Hindlimb muscle (tissue), 1 donor: ENCODE results near the gene FOXA3. TPM values are rescaled to one million over a fixed set of nuclear protein-coding genes. Genes with fewer than 3 reads are reported as not detected.
"Not testable (repeated sequence)": the region's sequence is repeated elsewhere in the genome, so short reads cannot be mapped to it uniquely, and the experiment has no call there.

Experiments
- DNase-seq: peaks from one replicate; pipeline ENCODE4 v3.0.0-alpha.2; 2013
- polyA plus RNA-seq: library from polyadenylated mRNA; unstranded; fragments of 120-200 nt; gene quantifications from one replicate; pipeline ENCODE4 v1.2.1, GENCODE V29; 2013; ENCODE audit not compliant: insufficient read length

The FOXA3 gene
- polyA plus RNA-seq, 1 donor = not detected

- no peak for DNase-seq
Observed at GRCh38 chr19:45828523-45828922, 35.6 kb upstream of the FOXA3 start.

GRCh38 chr19:45828945-45829344 lies 35.2 kb upstream of the FOXA3 start:
- no peak for DNase-seq

GRCh38 chr19:45834970-45835369 lies 29.2 kb upstream of the FOXA3 start:
- DNase-seq = no peak

- DNase-seq = no peak
Observed at GRCh38 chr19:45842198-45842597, 21.9 kb upstream of the FOXA3 start.

GRCh38 chr19:45847663-45848062 lies 16.5 kb upstream of the FOXA3 start:
- no peak for DNase-seq

GRCh38 chr19:45848922-45849321 lies 15.2 kb upstream of the FOXA3 start:
- no peak for DNase-seq

- no peak for DNase-seq
Observed at GRCh38 chr19:45852145-45852750, 11.9 kb upstream of the FOXA3 start.

- DNase-seq = no peak
Observed at GRCh38 chr19:45852983-45853382, 11.1 kb upstream of the FOXA3 start.

- DNase-seq = no peak
Observed at GRCh38 chr19:45854167-45854778, 9.9 kb upstream of the FOXA3 start.

GRCh38 chr19:45860359-45861259 lies 3.5 kb upstream of the FOXA3 start:
- no peak for DNase-seq

- DNase-seq = no peak
Observed at GRCh38 chr19:45862271-45862563, 1.9 kb upstream of the FOXA3 start.

GRCh38 chr19:45862564-45863334 lies 1.4 kb upstream of the FOXA3 start, which contains the start of gene SYMPK:
Gene SYMPK, minus strand, starts transcription at chr19:45863147. Its CDS starts 8,652 bp downstream, at chr19:45854495.
- peak; percentile 99 for DNase-seq

GRCh38 chr19:45863335-45863839 lies 739 bp upstream of the FOXA3 start:
- no peak for DNase-seq

GRCh38 chr19:45864629-45865082 lies 530 bp downstream of the FOXA3 start:
- DNase-seq = no peak

- no peak for DNase-seq
Observed at GRCh38 chr19:45865269-45865948, 1.3 kb downstream of the FOXA3 start.

GRCh38 chr19:45866400-45867176 lies 2.5 kb downstream of the FOXA3 start:
- no peak for DNase-seq

- not testable (repeated sequence) for DNase-seq
Observed at GRCh38 chr19:45867241-45867640, 3.1 kb downstream of the FOXA3 start.

- no peak for DNase-seq
Observed at GRCh38 chr19:45870798-45871197, 6.7 kb downstream of the FOXA3 start.

GRCh38 chr19:45872095-45872919 lies 8.2 kb downstream of the FOXA3 start:
- no peak for DNase-seq

- DNase-seq = no peak
Observed at GRCh38 chr19:45873219-45873772, 9.2 kb downstream of the FOXA3 start.
